Measurements from ENCODE around the gene SPINK4. TPM values are rescaled to one million over a fixed set of nuclear protein-coding genes. Genes with fewer than 3 reads are reported as not detected.

Gene SPINK4
- total and polyA plus RNA-seq, 4 donors = 0.70 TPM; not detected in 3

DNA sequence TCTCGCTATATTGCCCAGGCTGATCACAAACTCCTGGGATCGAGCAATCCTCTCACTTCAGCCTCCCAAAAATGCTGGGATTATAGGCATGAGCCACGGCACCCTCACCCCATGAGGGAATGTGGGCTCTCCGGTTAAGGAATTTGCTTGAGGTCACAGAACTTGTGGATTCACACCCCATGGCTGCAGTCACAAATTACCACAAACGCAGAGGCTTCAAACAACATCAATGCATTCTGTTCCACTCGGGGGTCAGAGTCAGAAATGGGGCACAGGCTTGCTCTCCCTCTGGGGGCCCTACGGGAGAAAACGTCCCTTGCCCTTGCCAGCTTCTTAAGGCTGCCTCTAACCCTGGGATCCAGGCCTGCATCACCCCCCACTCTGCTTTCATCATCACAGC, 12.2 kb upstream of the SPINK4 start (continued):
- TF ChIP-seq ZBTB33 (IDR thresholded peaks at IDR 0.05) (no peak), ATF3 (IDR thresholded peaks at IDR 0.05) (no peak), FOXA1 (IDR thresholded peaks at IDR 0.05) (no peak), TAF1 (conservative IDR thresholded peaks at IDR 0.05) (no peak)

DNA sequence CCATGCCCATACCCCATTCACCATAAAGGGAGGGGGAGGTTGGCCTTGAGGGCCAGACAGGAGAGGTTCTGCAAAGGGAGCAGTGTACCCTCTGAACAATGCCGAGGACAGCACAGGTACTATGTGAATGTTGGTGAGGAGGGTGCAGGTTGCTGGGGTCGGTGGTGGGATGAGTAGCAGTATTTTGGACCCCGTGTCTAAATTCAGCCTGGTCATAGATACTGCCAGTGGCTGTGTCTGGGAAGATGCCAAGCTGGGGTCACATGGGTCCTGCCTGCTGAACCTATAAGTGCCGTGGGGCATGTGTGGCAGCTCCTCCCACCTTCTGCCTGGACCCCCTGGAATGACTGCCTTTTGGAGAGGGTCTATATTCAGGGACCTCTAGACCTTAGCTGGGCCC, 11.4 kb upstream of the SPINK4 start:
- 85% methylated on average over 4 of the region's 4 CpGs for WGBS
- Histone ChIP-seq H3K9ac (ENCODE audit: low read depth in 1 of 2, low read length in 2 of 2) (no peak overlapping the region), H3K27me3 (ENCODE audit: control insufficient read depth in 4 of 4, insufficient read depth in 4 of 4, low read length in 3 of 4) (no peaks in the 10 kb centered on the region), H3K36me3 (ENCODE audit: control insufficient read depth in 4 of 4, insufficient read depth in 3 of 4, low read depth in 1 of 4, low read length in 3 of 4) (no peaks in the 10 kb centered on the region), H3K4me3 (ENCODE audit: low read depth in 1 of 3, low read length in 3 of 3) (no peak overlapping the region), H3K9me3 (ENCODE audit: control insufficient read depth in 4 of 4, low read length in 3 of 4) (no peaks in the 10 kb centered on the region), H3K4me1 (ENCODE audit: control insufficient read depth in 4 of 4, insufficient read depth in 4 of 4, low read length in 3 of 4) (peaks cover 0 to 4% (median 0%) of the 10 kb centered on the region in 4 donors), H3K27ac (ENCODE audit: low read depth in 1 of 2, low read length in 2 of 2) (no peak overlapping the region)
- no peak for DNase-seq (ENCODE audit: low spot score)
- no peak for TF ChIP-seq JUND (IDR thresholded peaks at IDR 0.05)
- TF ChIP-seq GABPA (IDR thresholded peaks at IDR 0.05 in 1 of 2, conservative IDR thresholded peaks at IDR 0.05 in 1 of 2) = no peak

DNA sequence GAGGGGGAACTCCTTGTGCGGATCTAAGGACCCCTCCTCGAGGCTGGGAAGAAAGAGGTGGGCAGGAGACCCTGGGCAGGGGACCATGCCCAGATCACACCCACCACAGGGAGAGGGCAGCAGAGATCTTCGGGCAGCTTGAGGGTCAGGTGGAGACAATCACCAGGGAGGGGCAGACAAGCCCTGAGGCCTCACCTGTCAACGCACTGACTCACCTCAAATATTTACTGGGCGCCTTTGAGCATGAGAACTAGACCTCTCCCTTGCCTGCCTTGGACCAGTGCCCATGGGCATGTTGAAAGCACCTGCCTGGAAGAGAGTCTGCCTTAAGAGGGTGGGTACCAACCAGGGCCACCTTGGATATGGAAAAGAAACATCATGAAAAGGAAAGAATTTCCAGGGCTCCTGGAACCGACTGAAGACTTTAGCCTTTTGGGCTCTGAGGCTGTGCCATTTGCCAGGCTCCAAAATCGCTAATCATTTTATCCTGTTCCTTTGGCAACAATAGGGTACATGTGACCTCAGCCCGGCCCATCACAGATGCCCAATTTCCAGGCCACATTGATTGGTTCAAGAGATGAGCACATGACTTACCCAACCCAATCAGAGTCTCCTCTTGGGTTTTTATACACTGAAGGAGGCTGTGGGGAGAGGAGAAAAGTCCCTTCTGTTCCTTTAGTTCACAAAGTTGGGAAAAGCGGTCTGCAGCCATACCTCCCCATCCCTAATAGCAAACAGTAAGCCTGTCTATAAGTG, 10.4 kb upstream of the SPINK4 start:
- DNase-seq (ENCODE audit: low spot score) = no peak
- peaks cover 0 to 4% (median 0%) of the 10 kb centered on the region in 4 donors for H3K4me1 ChIP-seq (ENCODE audit: control insufficient read depth in 4 of 4, insufficient read depth in 4 of 4, low read length in 3 of 4)
- WGBS = 69% methylated on average over 9 of the region's 9 CpGs
- H3K27ac ChIP-seq (ENCODE audit: low read depth in 1 of 2, low read length in 2 of 2) = no peak overlapping the region
- no peaks in the 10 kb centered on the region for H3K27me3 ChIP-seq (ENCODE audit: control insufficient read depth in 4 of 4, insufficient read depth in 4 of 4, low read length in 3 of 4)
- no peaks in the 10 kb centered on the region for H3K36me3 ChIP-seq (ENCODE audit: control insufficient read depth in 4 of 4, insufficient read depth in 3 of 4, low read depth in 1 of 4, low read length in 3 of 4)
- TF ChIP-seq SP1 (IDR thresholded peaks at IDR 0.05) = no peak
- no peaks in the 10 kb centered on the region for H3K9me3 ChIP-seq (ENCODE audit: control insufficient read depth in 4 of 4, low read length in 3 of 4)
- H3K9ac ChIP-seq (ENCODE audit: low read depth in 1 of 2, low read length in 2 of 2) = no peak overlapping the region
- H3K4me3 ChIP-seq (ENCODE audit: low read depth in 1 of 3, low read length in 3 of 3) = no peak overlapping the region

DNA sequence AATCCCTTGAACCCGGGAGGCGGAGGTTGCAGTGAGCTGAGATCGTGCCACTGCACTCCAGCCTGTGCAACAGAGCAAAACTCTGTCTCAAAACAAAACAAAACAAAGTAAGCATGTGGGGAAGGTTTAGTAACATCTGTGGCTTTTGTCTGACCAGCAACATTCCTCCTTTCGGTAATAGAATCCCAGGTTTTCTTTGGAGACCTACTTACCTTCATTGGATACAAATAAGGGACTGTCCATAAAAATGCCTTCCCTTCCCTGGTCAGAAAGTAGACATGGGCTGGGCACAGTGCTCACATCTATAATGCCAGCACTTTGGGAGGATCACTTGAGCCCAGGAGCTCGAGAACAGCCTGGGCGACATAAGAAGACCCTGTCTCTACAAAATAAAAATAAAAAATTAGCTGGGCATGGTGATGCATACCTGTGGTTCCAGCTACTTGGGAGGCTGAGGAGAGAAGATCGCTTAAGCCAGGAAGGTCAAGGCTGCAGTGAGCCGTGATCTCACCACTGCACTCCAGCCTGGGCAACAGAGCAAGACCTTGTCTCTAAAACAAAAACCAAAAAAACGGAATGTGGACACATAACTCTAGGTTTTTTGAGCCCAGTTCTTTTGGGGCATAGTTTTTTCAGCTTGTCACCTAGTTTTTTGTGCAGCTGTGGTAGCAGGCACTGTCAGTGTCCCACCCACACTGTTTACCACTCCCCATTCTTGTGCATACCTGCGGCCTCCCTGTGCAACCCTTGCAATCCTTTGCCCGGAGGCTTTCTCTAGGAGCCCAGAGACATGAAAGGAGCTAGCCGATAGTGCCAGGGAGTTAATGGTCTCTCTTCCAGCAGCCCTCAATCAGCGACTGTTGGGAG, 9.0 kb upstream of the SPINK4 start:
- H3K4me3 ChIP-seq (ENCODE audit: low read depth in 1 of 3, low read length in 3 of 3) = no peak overlapping the region
- H3K4me1 ChIP-seq (ENCODE audit: control insufficient read depth in 4 of 4, insufficient read depth in 4 of 4, low read length in 3 of 4) = no peaks in the 10 kb centered on the region
- no peaks in the 10 kb centered on the region for H3K9me3 ChIP-seq (ENCODE audit: control insufficient read depth in 4 of 4, low read length in 3 of 4)
- no peak overlapping the region for H3K9ac ChIP-seq (ENCODE audit: low read depth in 1 of 2, low read length in 2 of 2)
- WGBS = 89% methylated on average over 13 of the region's 13 CpGs
- H3K27ac ChIP-seq (ENCODE audit: low read depth in 1 of 2, low read length in 2 of 2) = no peak overlapping the region
- no peak for DNase-seq (ENCODE audit: low spot score)
- no peaks in the 10 kb centered on the region for H3K36me3 ChIP-seq (ENCODE audit: control insufficient read depth in 4 of 4, insufficient read depth in 3 of 4, low read depth in 1 of 4, low read length in 3 of 4)
- H3K27me3 ChIP-seq (ENCODE audit: control insufficient read depth in 4 of 4, insufficient read depth in 4 of 4, low read length in 3 of 4) = no peaks in the 10 kb centered on the region
- TF ChIP-seq YY1 (IDR thresholded peaks at IDR 0.05) (no peak), HNF4A (conservative IDR thresholded peaks at IDR 0.05) (no peak), ZBTB33 (IDR thresholded peaks at IDR 0.05) (no peak), JUND (IDR thresholded peaks at IDR 0.05) (no peak), EGR1 (IDR thresholded peaks at IDR 0.05; ENCODE audit: low read depth in 2 of 2) (no peak), RXRA (IDR thresholded peaks at IDR 0.05) (no peak), TAF1 (conservative IDR thresholded peaks at IDR 0.05) (no peak), FOXA2 (IDR thresholded peaks at IDR 0.05) (no peak), FOXA1 (IDR thresholded peaks at IDR 0.05) (no peak), REST (IDR thresholded peaks at IDR 0.05) (no peak), SP1 (IDR thresholded peaks at IDR 0.05) (no peak), HNF4G (IDR thresholded peaks at IDR 0.05) (no peak), RAD21 (IDR thresholded peaks at IDR 0.05) (no peak)
- TF ChIP-seq, protein P1, sequence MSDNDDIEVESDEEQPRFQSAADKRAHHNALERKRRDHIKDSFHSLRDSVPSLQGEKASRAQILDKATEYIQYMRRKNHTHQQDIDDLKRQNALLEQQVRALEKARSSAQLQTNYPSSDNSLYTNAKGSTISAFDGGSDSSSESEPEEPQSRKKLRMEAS (IDR thresholded peaks at IDR 0.05) = no peak
